Mesenchymal stem cell (in vitro differentiated cells and primary cell): ENCODE measurements around the gene PLA2G1B.

Source experiments
- DNase-seq: peaks from one replicate; pipeline ENCODE4 v3.0.0-alpha.2; 2013
- H2AFZ ChIP-seq: one replicate; pipeline ENCODE4 v1.6.1; 2013; ENCODE audit warnings: low read depth, mild to moderate bottlenecking, control low read depth, inconsistent platforms, low read length, moderate library complexity
- H2AK5ac ChIP-seq: 2 replicates; pipeline ENCODE4 v1.6.1; 2013; ENCODE audit warnings: low read length, moderate library complexity, mild to moderate bottlenecking, inconsistent platforms; ENCODE audit not compliant: severe bottlenecking
- H2BK120ac ChIP-seq: one replicate; pipeline ENCODE4 v1.6.1; 2013; ENCODE audit warnings: low read depth, mild to moderate bottlenecking, inconsistent platforms, low read length, moderate library complexity
- H2BK12ac ChIP-seq, 2 experiments: one replicate each; pipeline ENCODE4 v1.6.1; 2013; ENCODE audit warnings: inconsistent platforms in 2 of 2, low read length in 2 of 2, mild to moderate bottlenecking in 2 of 2, moderate library complexity in 2 of 2, control low read depth in 1 of 2
- H2BK15ac ChIP-seq: one replicate; pipeline ENCODE4 v1.6.1; 2013; ENCODE audit warnings: mild to moderate bottlenecking, low read depth, inconsistent platforms; ENCODE audit not compliant: poor library complexity, severe bottlenecking
- H2BK5ac ChIP-seq: 2 replicates; pipeline ENCODE4 v1.6.1; 2013; ENCODE audit warnings: low read depth, mild to moderate bottlenecking, low read length, control low read depth, inconsistent platforms; ENCODE audit not compliant: poor library complexity, severe bottlenecking
- H3K14ac ChIP-seq, 2 experiments: one replicate each; pipeline ENCODE4 v1.6.1; 2013; ENCODE audit warnings: inconsistent platforms in 2 of 2, low read length in 2 of 2, control low read depth in 1 of 2, mild to moderate bottlenecking in 1 of 2, moderate library complexity in 1 of 2
- H3K18ac ChIP-seq, 2 experiments: one replicate each; pipeline ENCODE4 v1.6.1; 2013; ENCODE audit warnings: inconsistent platforms in 2 of 2, low read length in 2 of 2, control low read depth in 1 of 2, low read depth in 1 of 2, mild to moderate bottlenecking in 1 of 2
- H3K23ac ChIP-seq, 2 experiments: one replicate each; pipeline ENCODE4 v1.6.1; 2013; ENCODE audit warnings: inconsistent platforms in 2 of 2, low read length in 2 of 2, mild to moderate bottlenecking in 2 of 2, moderate library complexity in 2 of 2, control low read depth in 1 of 2
- H3K27ac ChIP-seq: 2 replicates; pipeline ENCODE4 v1.5.1; 2013; ENCODE audit warnings: mild to moderate bottlenecking, moderate library complexity, low read length, control low read depth, inconsistent platforms; ENCODE audit not compliant: poor library complexity, severe bottlenecking
- H3K27me3 ChIP-seq, 2 experiments: 2 replicates each; pipeline versions ENCODE4 v1.6.1 to v1.7.0; 2013; ENCODE audit warnings: low read length in 2 of 2, mild to moderate bottlenecking in 2 of 2, moderate library complexity in 2 of 2, control low read depth in 1 of 2, inconsistent platforms in 1 of 2; ENCODE audit not compliant: control insufficient read depth in 1 of 2, insufficient read depth in 1 of 2
- H3K36me3 ChIP-seq, 2 experiments: 2 replicates each; pipeline versions ENCODE4 v1.6.1 to v1.7.0; 2013; ENCODE audit warnings: low read length in 2 of 2, control low read depth in 1 of 2, inconsistent platforms in 1 of 2, low read depth in 1 of 2, mild to moderate bottlenecking in 1 of 2; ENCODE audit not compliant: insufficient read depth in 2 of 2, control insufficient read depth in 1 of 2
- H3K4ac ChIP-seq, 2 experiments: one replicate each; pipeline ENCODE4 v1.6.1; 2013; ENCODE audit warnings: inconsistent platforms in 2 of 2, low read length in 2 of 2, mild to moderate bottlenecking in 2 of 2, moderate library complexity in 2 of 2, control low read depth in 1 of 2, low read depth in 1 of 2
- H3K4me1 ChIP-seq: 2 replicates; pipeline ENCODE4 v1.6.1; 2013; ENCODE audit warnings: low read depth, low read length, control low read depth; ENCODE audit not compliant: control insufficient read depth, insufficient read depth
- H3K4me2 ChIP-seq: 2 replicates; pipeline ENCODE4 v1.6.1; 2013; ENCODE audit warnings: low read length, mild to moderate bottlenecking, inconsistent platforms; ENCODE audit not compliant: poor library complexity, severe bottlenecking
- H3K4me3 ChIP-seq, 2 experiments: 2 replicates each; pipeline versions ENCODE4 v1.5.1 to v1.7.0; 2013; ENCODE audit warnings: low read length in 2 of 2, mild to moderate bottlenecking in 2 of 2, control low read depth in 1 of 2, low read depth in 1 of 2; ENCODE audit not compliant: insufficient read depth in 1 of 2
- H3K79me1 ChIP-seq: replicated peaks from 2 replicates; pipeline ENCODE4 v1.6.1; 2013; ENCODE audit warnings: mild to moderate bottlenecking, control low read depth, low read length, inconsistent platforms; ENCODE audit not compliant: poor library complexity, severe bottlenecking
- H3K9ac ChIP-seq: 2 replicates; pipeline ENCODE4 v1.7.0; 2013; ENCODE audit warnings: mild to moderate bottlenecking, low read length, moderate library complexity
- H3K9me3 ChIP-seq: 2 replicates; pipeline ENCODE4 v1.7.0; 2013; ENCODE audit warnings: mild to moderate bottlenecking, low read length; ENCODE audit not compliant: control insufficient read depth
- H4K8ac ChIP-seq: one replicate; pipeline ENCODE4 v1.6.1; 2013; ENCODE audit warnings: inconsistent platforms, mild to moderate bottlenecking, low read length, moderate library complexity
- H4K91ac ChIP-seq: one replicate; pipeline ENCODE4 v1.6.1; 2013; ENCODE audit warnings: mild to moderate bottlenecking, low read length, inconsistent platforms
- WGBS: methylation state at CpG from one replicate; pipeline ENCODE4 v1.1.7; 2013; ENCODE audit warnings: mixed read lengths; 5-methylcytosine and 5-hydroxymethylcytosine counted together

Gene PLA2G1B

DNA sequence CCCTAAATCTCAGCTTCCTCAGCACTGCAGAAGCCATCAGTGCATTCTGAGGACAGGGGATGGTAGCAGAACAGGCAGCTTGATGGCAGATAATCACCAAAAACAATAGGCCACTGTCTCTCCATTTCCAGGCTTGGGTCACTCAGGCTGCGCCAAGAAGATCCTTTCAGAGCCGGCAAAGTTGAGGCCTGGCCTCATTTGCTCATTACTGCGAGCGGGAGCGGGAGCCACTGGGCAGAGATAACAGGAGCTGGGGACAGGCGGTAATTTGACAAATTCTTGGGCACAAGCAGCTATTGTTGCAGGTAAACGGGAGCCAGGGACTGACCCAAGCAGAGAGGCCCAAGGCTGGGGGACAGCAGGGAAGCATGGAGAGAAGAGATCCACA is 39.3 kb upstream of the PLA2G1B start:
- Histone ChIP-seq H3K4ac (no peak overlapping the region), H3K4me3 (no peak overlapping the region), H2BK12ac (no peak overlapping the region)

DNA sequence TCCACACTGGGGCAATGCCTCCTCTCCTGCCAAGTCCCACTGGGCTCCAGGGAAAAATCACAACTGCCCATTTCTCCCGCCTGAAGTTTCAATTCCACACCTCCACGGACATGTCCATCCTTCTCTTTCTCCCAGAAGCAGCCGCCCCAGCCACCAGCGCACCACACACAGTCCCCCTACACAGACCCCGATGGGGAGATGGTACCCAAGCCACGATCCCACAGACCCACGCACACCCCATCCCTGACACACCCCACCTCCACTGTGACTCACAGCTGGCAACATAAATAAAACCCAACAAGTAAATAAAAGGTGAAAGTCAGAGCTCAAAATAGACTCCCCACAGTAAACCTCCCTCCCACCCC is 38.7 kb upstream of the PLA2G1B start:
- H3K9ac ChIP-seq: no peak overlapping the region
- H3K27me3 ChIP-seq: peaks cover 57 to 76% of the 10 kb centered on the region in 2 experiments
- H2BK5ac ChIP-seq: no peak overlapping the region
- no peaks in the 10 kb centered on the region for H3K36me3 ChIP-seq
- H3K4me1 ChIP-seq: peaks cover 24% of the 10 kb centered on the region
- H3K9me3 ChIP-seq: no peaks in the 10 kb centered on the region
- WGBS: 92% methylated on average over 7 of the region's 7 CpGs
- H3K79me1 ChIP-seq: no peaks in the 10 kb centered on the region
- H4K91ac ChIP-seq: no peak overlapping the region
- H2BK12ac ChIP-seq: no peak overlapping the region
- H3K23ac ChIP-seq: no peak overlapping the region
- H3K27ac ChIP-seq: no peak overlapping the region
- H3K4me3 ChIP-seq: no peak overlapping the region
- H2BK120ac ChIP-seq: no peak overlapping the region
- H3K18ac ChIP-seq: no peak overlapping the region
- H2AK5ac ChIP-seq: no peak overlapping the region
- no peak overlapping the region for H2AFZ ChIP-seq
- DNase-seq: no peak
- no peak overlapping the region for H4K8ac ChIP-seq
- H2BK15ac ChIP-seq: no peak overlapping the region
- H3K4me2 ChIP-seq: no peak overlapping the region
- H3K4ac ChIP-seq: no peak overlapping the region
- no peak overlapping the region for H3K14ac ChIP-seq

More for the DNA sequence above, 39.3 kb upstream of the PLA2G1B start:
- Histone ChIP-seq H2BK5ac (no peak overlapping the region), H2AFZ (no peak overlapping the region), H3K4me2 (no peak overlapping the region), H3K14ac (no peak overlapping the region), H4K8ac (no peak overlapping the region), H4K91ac (no peak overlapping the region), H3K36me3 (no peaks in the 10 kb centered on the region), H3K4me1 (peaks cover 21% of the 10 kb centered on the region), H3K27ac (no peak overlapping the region), H2BK15ac (no peak overlapping the region), H3K79me1 (no peaks in the 10 kb centered on the region), H3K23ac (no peak overlapping the region), H3K9ac (no peak overlapping the region), H3K27me3 (peaks cover 62 to 80% of the 10 kb centered on the region in 2 experiments), H2BK120ac (no peak overlapping the region), H3K18ac (no peak overlapping the region), H3K9me3 (no peaks in the 10 kb centered on the region), H2AK5ac (no peak overlapping the region)
- WGBS: 78% methylated on average over 7 of the region's 7 CpGs
- no peak for DNase-seq

DNA sequence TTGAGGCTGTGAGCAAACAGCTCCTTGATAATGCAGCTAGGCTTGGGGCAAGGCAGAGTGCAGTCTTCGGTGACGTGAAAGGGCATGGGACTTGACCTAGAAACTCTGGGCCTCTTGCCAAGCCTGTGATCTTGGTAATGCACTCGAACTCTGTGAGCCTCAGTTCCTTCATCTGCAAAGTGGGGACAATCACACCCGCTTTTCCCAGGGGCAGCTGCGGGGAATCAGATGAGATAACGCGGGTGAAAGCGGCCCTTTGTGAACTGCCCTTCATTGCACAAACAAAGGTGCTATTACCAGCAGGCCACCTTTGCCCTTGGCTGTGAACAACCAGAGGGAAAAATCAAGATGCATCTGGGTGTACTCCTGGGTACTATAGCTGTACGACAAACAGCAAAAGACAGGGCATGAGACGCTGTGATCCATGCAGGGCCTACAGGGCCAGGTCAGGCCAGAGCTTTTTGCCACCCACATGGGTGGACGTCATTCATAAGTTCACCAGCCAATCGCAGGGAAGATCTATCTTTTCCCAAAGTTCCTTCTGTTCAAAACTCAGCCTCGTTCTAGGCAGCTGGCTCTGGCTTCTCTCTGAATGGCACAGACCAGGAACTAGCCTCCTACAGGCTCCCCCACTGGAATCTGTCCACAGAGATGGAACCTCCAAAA is 38.2 kb upstream of the PLA2G1B start:
- peaks cover 52 to 73% of the 10 kb centered on the region in 2 experiments for H3K27me3 ChIP-seq
- no peak for DNase-seq
- no peak overlapping the region for H3K9ac ChIP-seq
- H3K18ac ChIP-seq: no peak overlapping the region
- no peak overlapping the region for H4K8ac ChIP-seq
- no peak overlapping the region for H3K4me3 ChIP-seq
- no peaks in the 10 kb centered on the region for H3K36me3 ChIP-seq
- no peak overlapping the region for H2BK12ac ChIP-seq
- H3K4ac ChIP-seq: no peak overlapping the region
- H3K79me1 ChIP-seq: no peaks in the 10 kb centered on the region
- no peak overlapping the region for H4K91ac ChIP-seq
- H2BK15ac ChIP-seq: no peak overlapping the region
- H3K4me1 ChIP-seq: peaks cover 26% of the 10 kb centered on the region
- H2AK5ac ChIP-seq: no peak overlapping the region
- H3K27ac ChIP-seq: no peak overlapping the region
- H3K23ac ChIP-seq: no peak overlapping the region
- no peak overlapping the region for H3K14ac ChIP-seq
- H2AFZ ChIP-seq: no peak overlapping the region
- no peaks in the 10 kb centered on the region for H3K9me3 ChIP-seq
- WGBS: 89% methylated on average over 13 of the region's 13 CpGs
- H3K4me2 ChIP-seq: no peak overlapping the region
- no peak overlapping the region for H2BK120ac ChIP-seq
- H2BK5ac ChIP-seq: no peak overlapping the region

DNA sequence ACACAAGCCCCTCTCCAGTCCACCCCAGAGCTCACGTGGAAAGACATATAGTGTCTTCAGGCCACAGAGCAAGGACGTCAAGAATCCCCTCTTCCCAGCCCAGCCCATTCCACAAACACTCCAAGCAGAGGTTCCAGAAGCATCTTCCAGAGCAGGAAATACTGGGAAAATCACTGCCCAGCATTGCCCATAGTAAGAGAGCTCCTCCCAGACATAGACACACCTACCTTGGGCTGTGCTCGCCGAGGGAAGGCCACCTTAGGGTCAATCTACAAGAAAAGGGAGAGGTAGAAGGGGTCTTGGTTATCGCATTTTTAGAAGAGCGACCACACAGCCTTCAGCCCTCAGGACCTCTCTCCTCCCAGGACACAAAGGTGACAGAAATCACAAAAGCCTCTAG is 36.9 kb upstream of the PLA2G1B start:
- no peak overlapping the region for H3K23ac ChIP-seq
- H2BK5ac ChIP-seq: no peak overlapping the region
- no peak overlapping the region for H2BK15ac ChIP-seq
- H3K36me3 ChIP-seq: no peaks in the 10 kb centered on the region
- DNase-seq: no peak
- no peak overlapping the region for H3K27ac ChIP-seq
- H3K4me3 ChIP-seq: no peak overlapping the region
- H3K9ac ChIP-seq: no peak overlapping the region
- H3K18ac ChIP-seq: no peak overlapping the region
- peaks cover 25% of the 10 kb centered on the region for H3K4me1 ChIP-seq
- H2AK5ac ChIP-seq: no peak overlapping the region
- H2BK12ac ChIP-seq: no peak overlapping the region
- H3K4ac ChIP-seq: no peak overlapping the region
- no peak overlapping the region for H3K14ac ChIP-seq
- H3K79me1 ChIP-seq: no peaks in the 10 kb centered on the region
- H3K4me2 ChIP-seq: no peak overlapping the region
- H2BK120ac ChIP-seq: no peak overlapping the region
- H3K9me3 ChIP-seq: no peaks in the 10 kb centered on the region
- no peak overlapping the region for H4K91ac ChIP-seq
- H2AFZ ChIP-seq: no peak overlapping the region
- H4K8ac ChIP-seq: no peak overlapping the region
- H3K27me3 ChIP-seq: peaks cover 39 to 66% of the 10 kb centered on the region in 2 experiments
- WGBS: 92% methylated on average over 5 of the region's 6 CpGs
